Tibial nerve (tissue), 4 donors: Measurements from ENCODE around the gene UGCG. TPM values are rescaled to one million over a fixed set of nuclear protein-coding genes. Genes with fewer than 3 reads are reported as not detected.

Experiments
- DNase-seq, 2 donors: peaks; one replicate each; pipeline ENCODE4 v3.0.0-alpha.2; 2019; ENCODE audit warnings: low spot score in 2 of 2
- H3K27ac ChIP-seq, 4 donors: fragments of 200-600 bp; sonication (generic) in 3 of 4; one replicate each; pipeline ENCODE4 v1.5.1; 2017 to 2019; ENCODE audit warnings: mild to moderate bottlenecking in 1 of 4
- H3K27me3 ChIP-seq, 2 donors: fragments of 200-600 bp; sonication (generic) in 1 of 2; one replicate each; pipeline versions ENCODE4 v1.5.1 to v1.6.0; 2017 to 2019
- H3K36me3 ChIP-seq, 3 donors: fragments of 200-600 bp; sonication (generic); one replicate each; pipeline ENCODE4 v1.5.1; 2018 to 2019
- H3K4me1 ChIP-seq, 4 donors: fragments of 200-600 bp; sonication (generic) in 3 of 4; one replicate each; pipeline ENCODE4 v1.5.1; 2017 to 2019
- H3K4me3 ChIP-seq, 4 donors: fragments of 200-600 bp; sonication (generic) in 3 of 4; one replicate each; pipeline ENCODE4 v1.5.1; 2017 to 2019; ENCODE audit warnings: mild to moderate bottlenecking in 1 of 4, moderate library complexity in 1 of 4
- H3K9me3 ChIP-seq, 4 donors: fragments of 200-600 bp; sonication (generic) in 3 of 4; one replicate each; pipeline ENCODE4 v1.5.1; 2017 to 2019
- EP300 ChIP-seq, 2 donors: sonication (generic); formaldehyde crosslinking; IDR thresholded peaks; one replicate each; pipeline ENCODE4 v1.6.1; 2017; ENCODE audit warnings: antibody characterized with exemption in 2 of 2, mild to moderate bottlenecking in 1 of 2
- POLR2A ChIP-seq, 2 donors: fragments of 450-650 bp; IDR thresholded peaks; one replicate each; pipeline ENCODE4 v1.6.1; 2017; ENCODE audit warnings: antibody characterized with exemption in 2 of 2, mild to moderate bottlenecking in 2 of 2, moderate library complexity in 2 of 2
- WGBS, 2 donors: methylation state at CpG; one replicate each; pipeline ENCODE4 v1.1.5; 2018; 5-methylcytosine and 5-hydroxymethylcytosine counted together
- total RNA-seq, 4 donors: library from RNA; depleted of rRNA; stranded (reverse); fragments of >200 nt; gene quantifications; one replicate each; pipeline ENCODE4 v1.1.0, GENCODE V29; 2016
- TF ChIP-seq, protein P1 (sequence below), 5 experiments: fragments of 200-600 bp in 3 of 5; fragments of 450-650 bp in 2 of 5; sonication (generic) in 3 of 5; IDR thresholded peaks; one replicate each; pipeline ENCODE4 v1.5.1; 2016 to 2019; ENCODE audit warnings: antibody characterized with exemption in 5 of 5, mild to moderate bottlenecking in 3 of 5, moderate library complexity in 2 of 5

UGCG gene
- total RNA-seq, 4 donors from 2014 or later: 22.1 to 33.7 (median 24.9) TPM

DNA sequence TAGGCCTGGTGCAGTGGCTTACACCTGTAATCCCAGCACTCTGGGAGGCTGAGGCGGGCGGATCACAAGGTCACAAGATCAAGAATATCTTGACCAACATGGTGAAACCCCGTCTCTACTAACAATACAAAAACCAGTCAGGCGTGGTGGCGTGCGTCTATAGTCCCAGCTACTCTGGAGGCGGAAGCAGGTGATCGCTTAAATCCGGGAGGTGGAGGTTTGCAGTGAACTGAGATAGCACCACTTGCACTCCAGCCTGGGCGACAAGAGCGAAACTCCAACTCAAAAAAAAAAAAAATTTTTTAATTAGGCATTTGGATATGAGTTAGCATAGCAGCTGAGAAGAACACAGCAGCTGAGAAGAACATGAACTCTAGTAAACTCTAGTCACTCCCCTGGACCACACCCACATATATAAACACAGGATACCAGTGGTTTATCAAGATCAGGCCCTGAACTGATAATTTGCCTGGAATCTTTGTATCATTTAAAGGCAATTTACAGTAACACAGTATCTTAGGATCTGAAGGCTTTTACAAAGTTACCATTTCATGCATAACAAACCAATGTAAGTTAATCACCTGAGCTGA lies 4.6 kb upstream of the UGCG start:
- Histone ChIP-seq H3K27me3 (no peaks in the 10 kb centered on the region), H3K36me3 (no peaks in the 10 kb centered on the region), H3K4me1 (peaks cover 0 to 15% (median 3%) of the 10 kb centered on the region in 4 donors), H3K9me3 (no peaks in the 10 kb centered on the region), H3K27ac (peak overlapping the region in 1 of 4 donors; percentile 37), H3K4me3 (no peak overlapping the region)
- DNase-seq: no peak
- TF ChIP-seq EP300 (IDR thresholded peaks at IDR 0.05) (no peak), POLR2A (IDR thresholded peaks at IDR 0.05) (no peak)
- TF ChIP-seq, protein P1, sequence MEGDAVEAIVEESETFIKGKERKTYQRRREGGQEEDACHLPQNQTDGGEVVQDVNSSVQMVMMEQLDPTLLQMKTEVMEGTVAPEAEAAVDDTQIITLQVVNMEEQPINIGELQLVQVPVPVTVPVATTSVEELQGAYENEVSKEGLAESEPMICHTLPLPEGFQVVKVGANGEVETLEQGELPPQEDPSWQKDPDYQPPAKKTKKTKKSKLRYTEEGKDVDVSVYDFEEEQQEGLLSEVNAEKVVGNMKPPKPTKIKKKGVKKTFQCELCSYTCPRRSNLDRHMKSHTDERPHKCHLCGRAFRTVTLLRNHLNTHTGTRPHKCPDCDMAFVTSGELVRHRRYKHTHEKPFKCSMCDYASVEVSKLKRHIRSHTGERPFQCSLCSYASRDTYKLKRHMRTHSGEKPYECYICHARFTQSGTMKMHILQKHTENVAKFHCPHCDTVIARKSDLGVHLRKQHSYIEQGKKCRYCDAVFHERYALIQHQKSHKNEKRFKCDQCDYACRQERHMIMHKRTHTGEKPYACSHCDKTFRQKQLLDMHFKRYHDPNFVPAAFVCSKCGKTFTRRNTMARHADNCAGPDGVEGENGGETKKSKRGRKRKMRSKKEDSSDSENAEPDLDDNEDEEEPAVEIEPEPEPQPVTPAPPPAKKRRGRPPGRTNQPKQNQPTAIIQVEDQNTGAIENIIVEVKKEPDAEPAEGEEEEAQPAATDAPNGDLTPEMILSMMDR (IDR thresholded peaks at IDR 0.05): no peak
- 78 to 87% methylated on average over 11 of the region's 11 CpGs for WGBS, 2 donors

DNA sequence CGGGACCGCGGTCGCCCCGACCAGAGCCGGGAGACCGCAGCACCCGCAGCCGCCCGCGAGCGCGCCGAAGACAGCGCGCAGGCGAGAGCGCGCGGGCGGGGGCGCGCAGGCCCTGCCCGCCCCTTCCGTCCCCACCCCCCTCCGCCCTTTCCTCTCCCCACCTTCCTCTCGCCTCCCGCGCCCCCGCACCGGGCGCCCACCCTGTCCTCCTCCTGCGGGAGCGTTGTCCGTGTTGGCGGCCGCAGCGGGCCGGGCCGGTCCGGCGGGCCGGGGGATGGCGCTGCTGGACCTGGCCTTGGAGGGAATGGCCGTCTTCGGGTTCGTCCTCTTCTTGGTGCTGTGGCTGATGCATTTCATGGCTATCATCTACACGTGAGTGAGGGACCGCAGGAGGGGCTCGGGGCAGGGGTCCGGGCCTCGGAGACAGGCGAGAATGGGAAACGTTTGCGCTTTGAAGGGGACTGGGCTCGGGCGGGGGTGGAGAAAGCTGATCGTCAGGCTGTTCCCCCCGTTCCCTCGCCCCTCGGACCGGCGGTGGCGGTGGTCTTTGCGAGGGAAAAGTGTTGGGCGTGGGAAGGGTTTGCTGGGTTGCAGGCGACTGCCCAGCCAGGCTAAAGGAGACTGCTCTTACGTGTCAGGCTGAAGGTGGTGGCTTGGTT lies 457 bp downstream of the UGCG start:
- TF ChIP-seq, protein P1 (IDR thresholded peaks at IDR 0.05): peak in 2 of 5 experiments; percentile 8 to 22
- peak in 1 of 2 donors; percentile 62 for TF ChIP-seq EP300 (IDR thresholded peaks at IDR 0.05)
- TF ChIP-seq POLR2A (IDR thresholded peaks at IDR 0.05): peak in 1 of 2 donors; percentile 22
- Histone ChIP-seq H3K4me3 (peak overlapping the region; percentile 82 to 96 (median 92)), H3K4me1 (peaks cover 0 to 53% (median 32%) of the 10 kb centered on the region in 4 donors), H3K9me3 (no peaks in the 10 kb centered on the region), H3K36me3 (no peaks in the 10 kb centered on the region), H3K27ac (peak overlapping the region; percentile 86 to 97 (median 94)), H3K27me3 (no peaks in the 10 kb centered on the region)
- peak; percentile 29 to 43 for DNase-seq
- WGBS, 2 donors: 0 to 1% methylated on average over 17 to 68 of the region's 68 CpGs

- no peaks in the 10 kb centered on the region for H3K36me3 ChIP-seq
- H3K27ac ChIP-seq: peak overlapping the region; percentile 86 to 97 (median 94)
- peak in 1 of 2 donors; percentile 23 for DNase-seq
- H3K4me1 ChIP-seq: peaks cover 0 to 57% (median 38%) of the 10 kb centered on the region in 4 donors
- TF ChIP-seq EP300 (IDR thresholded peaks at IDR 0.05): no peak
- TF ChIP-seq, protein P1 (IDR thresholded peaks at IDR 0.05): no peak
- TF ChIP-seq POLR2A (IDR thresholded peaks at IDR 0.05): no peak
- H3K4me3 ChIP-seq: peak overlapping the region; percentile 82 to 96 (median 92)
- H3K27me3 ChIP-seq: no peaks in the 10 kb centered on the region
- H3K9me3 ChIP-seq: no peaks in the 10 kb centered on the region
- WGBS, 2 donors: 8 to 9% methylated on average over 12 of the region's 12 CpGs
Measured at GRCh38 chr9:111897601-111898137, 1.1 kb downstream of the UGCG start.

- 16 to 17% methylated on average over 4 of the region's 4 CpGs for WGBS, 2 donors
- Histone ChIP-seq H3K36me3 (no peaks in the 10 kb centered on the region), H3K4me3 (peak overlapping the region; percentile 82 to 96 (median 92)), H3K27ac (peak overlapping the region in 3 of 4 donors; percentile 91 to 97 (median 97)), H3K27me3 (no peaks in the 10 kb centered on the region), H3K4me1 (peaks cover 0 to 65% (median 45%) of the 10 kb centered on the region in 4 donors), H3K9me3 (no peaks in the 10 kb centered on the region)
- no peak for TF ChIP-seq EP300 (IDR thresholded peaks at IDR 0.05)
- TF ChIP-seq, protein P1 (IDR thresholded peaks at IDR 0.05): no peak
- TF ChIP-seq POLR2A (IDR thresholded peaks at IDR 0.05): no peak
- DNase-seq: no peak
Measured at GRCh38 chr9:111898331-111899096, 1.9 kb downstream of the UGCG start.
